Measurements from ENCODE around the gene GCA.

The GCA gene

DNA sequence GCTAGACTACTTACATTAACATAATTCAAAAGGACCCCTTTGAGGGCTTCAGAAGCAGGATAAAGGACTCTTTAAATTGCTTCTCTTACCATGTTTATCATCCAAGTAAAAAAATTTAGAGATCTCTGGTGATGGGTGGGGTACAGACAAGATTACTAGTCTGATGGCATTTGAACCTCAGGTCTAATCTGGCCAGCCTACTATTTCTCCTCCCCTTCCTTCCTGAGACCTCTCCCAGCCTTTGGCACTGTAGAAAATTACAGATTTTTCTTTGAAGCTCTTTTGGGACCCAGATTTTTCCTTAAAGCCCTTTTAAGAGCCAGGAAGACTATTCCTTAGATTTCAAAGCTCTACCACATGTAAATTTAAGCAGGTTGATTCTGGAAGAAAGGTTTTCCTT is 28.9 kb downstream of the GCA start:
- no peak for TF ChIP-seq REST (IDR thresholded peaks at IDR 0.05; ENCODE audit: insufficient read depth in 1 of 2, low read depth in 2 of 2, low read length in 2 of 2)
- no peak for TF ChIP-seq FOXP2 (optimal IDR thresholded peaks at IDR 0.05; ENCODE audit: borderline replicate concordance, extremely low read depth, extremely low read length, insufficient read depth)
- TF ChIP-seq POLR2AphosphoS5 (IDR thresholded peaks at IDR 0.05; ENCODE audit: low read depth, low read length), result no peak
- TF ChIP-seq TAF1 (IDR thresholded peaks at IDR 0.05; ENCODE audit: borderline replicate concordance, insufficient read depth, low read length), result no peak
- TF ChIP-seq SIN3A (IDR thresholded peaks at IDR 0.05; ENCODE audit: borderline replicate concordance, insufficient read depth, low read length), result no peak

DNA sequence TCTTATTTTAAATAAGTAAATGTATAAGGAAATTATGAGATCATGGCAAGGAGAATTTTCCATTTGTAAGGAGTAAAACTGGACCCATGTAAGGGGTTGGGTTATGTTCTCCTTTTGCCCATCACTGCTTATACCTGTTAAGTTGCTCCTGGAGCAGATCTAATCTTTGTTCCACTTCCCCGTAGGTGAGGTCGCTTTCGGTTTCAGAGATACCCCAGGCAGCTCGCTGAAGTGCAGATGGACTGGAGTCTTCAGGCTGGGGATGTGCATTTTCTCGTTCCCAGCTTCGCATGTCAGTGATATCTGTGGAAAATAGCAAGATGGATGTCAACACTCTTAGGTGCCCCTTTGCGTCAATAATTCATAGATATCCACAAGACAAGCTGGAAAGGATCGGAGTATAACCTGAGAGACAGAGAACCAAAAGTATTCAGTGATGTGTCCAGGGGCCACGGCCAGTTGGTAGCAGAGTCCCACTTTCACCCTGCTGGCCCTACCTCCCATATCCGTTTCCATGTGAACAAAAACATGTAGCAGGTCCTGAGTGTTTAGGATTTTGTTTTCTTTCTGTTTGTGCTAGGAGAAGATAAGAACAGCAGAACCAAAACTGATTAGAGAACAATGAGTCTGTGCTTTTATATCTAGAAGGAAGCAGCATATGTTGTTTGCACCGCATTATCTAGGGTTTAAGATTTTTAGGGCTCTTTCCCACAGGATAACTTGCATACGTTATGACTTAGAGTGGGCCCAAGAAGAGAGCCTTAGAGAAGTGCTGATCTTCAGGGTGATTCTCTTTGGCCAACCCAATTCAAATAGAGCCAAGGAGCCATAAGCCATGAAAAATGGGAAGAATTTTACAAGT is 36.0 kb downstream of the GCA start:
- TF ChIP-seq FOXP2 (optimal IDR thresholded peaks at IDR 0.05; ENCODE audit: borderline replicate concordance, extremely low read depth, extremely low read length, insufficient read depth) (no peak), REST (IDR thresholded peaks at IDR 0.05; ENCODE audit: insufficient read depth in 1 of 2, low read depth in 2 of 2, low read length in 2 of 2) (no peak), POLR2AphosphoS5 (IDR thresholded peaks at IDR 0.05; ENCODE audit: low read depth, low read length) (no peak), TAF1 (IDR thresholded peaks at IDR 0.05; ENCODE audit: borderline replicate concordance, insufficient read depth, low read length) (no peak), SIN3A (IDR thresholded peaks at IDR 0.05; ENCODE audit: borderline replicate concordance, insufficient read depth, low read length) (no peak)

GRCh38 chr2:162381851-162382250 is 37.9 kb downstream of the GCA start:
- TF ChIP-seq TAF1 (IDR thresholded peaks at IDR 0.05; ENCODE audit: borderline replicate concordance, insufficient read depth, low read length) (no peak), POLR2AphosphoS5 (IDR thresholded peaks at IDR 0.05; ENCODE audit: low read depth, low read length) (no peak)

GRCh38 chr2:162382278-162382677 is 38.3 kb downstream of the GCA start:
- TF ChIP-seq POLR2AphosphoS5 (IDR thresholded peaks at IDR 0.05; ENCODE audit: low read depth, low read length) (no peak), FOXP2 (optimal IDR thresholded peaks at IDR 0.05; ENCODE audit: borderline replicate concordance, extremely low read depth, extremely low read length, insufficient read depth) (no peak), TAF1 (IDR thresholded peaks at IDR 0.05; ENCODE audit: borderline replicate concordance, insufficient read depth, low read length) (no peak), SIN3A (IDR thresholded peaks at IDR 0.05; ENCODE audit: borderline replicate concordance, insufficient read depth, low read length) (no peak), REST (IDR thresholded peaks at IDR 0.05; ENCODE audit: insufficient read depth in 1 of 2, low read depth in 2 of 2, low read length in 2 of 2) (no peak)

DNA sequence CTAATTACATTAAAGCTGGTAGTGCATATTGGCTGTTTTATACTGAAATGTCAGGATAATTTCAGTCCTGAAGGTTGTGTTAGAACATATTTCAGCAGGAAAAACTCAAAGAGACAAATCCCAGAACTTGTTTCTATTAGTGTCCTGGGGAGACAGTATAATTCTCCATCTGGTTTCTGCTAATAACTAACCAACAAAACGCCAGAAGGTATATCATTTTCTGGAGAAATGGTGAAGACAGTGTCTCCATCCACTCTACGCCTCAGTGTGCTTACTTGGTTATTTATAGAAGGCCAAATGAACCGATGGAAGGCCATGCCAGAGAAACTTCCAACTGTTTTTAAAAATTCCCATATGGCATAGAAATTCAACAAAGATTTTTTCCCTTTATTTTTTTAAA is 41.6 kb downstream of the GCA start:
- TF ChIP-seq FOXP2 (optimal IDR thresholded peaks at IDR 0.05; ENCODE audit: borderline replicate concordance, extremely low read depth, extremely low read length, insufficient read depth) (no peak), POLR2AphosphoS5 (IDR thresholded peaks at IDR 0.05; ENCODE audit: low read depth, low read length) (no peak), TAF1 (IDR thresholded peaks at IDR 0.05; ENCODE audit: borderline replicate concordance, insufficient read depth, low read length) (no peak), REST (IDR thresholded peaks at IDR 0.05; ENCODE audit: insufficient read depth in 1 of 2, low read depth in 2 of 2, low read length in 2 of 2) (no peak), SIN3A (IDR thresholded peaks at IDR 0.05; ENCODE audit: borderline replicate concordance, insufficient read depth, low read length) (no peak)
